Renal cortical epithelial cell (primary cell): ENCODE results near the gene PRKCA. TPM values are rescaled to one million over a fixed set of nuclear protein-coding genes. Genes with fewer than 3 reads are reported as not detected.
A peak's percentile ranks its signal among the peaks of the same experiment; 100 is the strongest.

ENCODE experiments used
- DNase-seq: peaks from one replicate; pipeline ENCODE4 v3.0.0-alpha.2; 2011; ENCODE audit warnings: low read depth
- total RNA-seq: library from RNA; depleted of rRNA; stranded (reverse); fragments of >200 nt; gene quantifications from 2 replicates; pipeline ENCODE4 v1.2.3, GENCODE V29; 2014

PRKCA gene
- total RNA-seq, 1 donor from 2014 or later = 31.9 TPM

- DNase-seq = no peak
These were observed 215.7 kb downstream of the PRKCA start for GRCh38 chr17:66518108-66518507.

DNA sequence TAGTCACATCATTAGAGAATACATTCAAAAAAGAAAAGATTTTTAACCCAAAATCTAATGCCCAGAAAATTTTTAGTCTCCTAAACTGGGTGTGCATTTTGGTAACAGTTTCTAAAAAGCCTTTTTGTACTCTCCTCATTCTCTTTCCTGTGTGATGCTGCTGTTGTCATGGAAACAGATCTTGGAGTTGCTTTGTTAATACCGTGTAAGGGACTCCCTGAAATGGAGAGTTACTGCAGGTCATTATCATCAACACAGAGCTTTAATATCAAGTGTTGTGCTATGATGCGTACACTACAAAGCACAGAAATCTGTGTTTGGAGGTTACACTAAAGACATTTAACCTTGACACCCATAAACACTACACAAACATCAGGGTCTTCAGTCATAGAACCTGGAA, 216.3 kb downstream of the PRKCA start:
- DNase-seq = no peak

DNA sequence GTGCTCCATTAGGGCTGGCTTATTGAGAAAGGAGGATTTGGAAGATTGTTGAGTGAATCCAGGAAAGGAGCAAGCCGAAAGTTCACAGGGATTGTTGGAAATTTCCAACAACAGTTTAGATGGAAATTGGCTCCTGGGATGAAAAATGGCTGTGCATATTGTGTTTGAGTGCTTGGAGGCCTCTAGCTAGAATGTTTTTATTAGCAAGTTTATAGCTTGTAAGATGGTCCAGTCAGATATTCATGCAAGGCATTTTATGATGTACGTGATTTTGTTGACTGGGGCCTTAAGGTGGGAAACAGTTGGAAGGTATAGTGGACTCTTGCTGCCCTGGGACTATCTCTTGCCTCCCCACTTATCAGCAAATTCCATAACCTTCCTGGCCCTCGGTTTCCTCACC, 216.7 kb downstream of the PRKCA start:
- no peak for DNase-seq

DNA sequence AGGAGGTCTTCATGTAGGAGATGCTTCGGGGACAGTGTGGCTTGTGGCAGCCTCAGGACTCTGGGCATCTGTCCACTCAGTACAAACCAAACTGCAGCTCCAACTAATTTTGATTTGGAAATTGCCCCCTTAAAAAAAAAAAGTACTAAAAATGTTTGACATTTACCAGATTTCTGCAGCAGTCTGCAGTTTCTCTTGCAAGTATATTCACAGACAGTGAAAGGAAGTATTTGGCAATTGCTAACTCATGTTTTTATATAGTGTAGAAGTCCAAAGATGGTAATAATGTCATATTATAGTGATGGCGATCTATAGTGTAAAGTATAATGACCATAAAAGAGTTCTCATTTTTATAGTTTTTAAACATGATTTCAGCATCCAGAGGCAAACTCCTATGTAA, 218.6 kb downstream of the PRKCA start:
- DNase-seq = no peak

DNA sequence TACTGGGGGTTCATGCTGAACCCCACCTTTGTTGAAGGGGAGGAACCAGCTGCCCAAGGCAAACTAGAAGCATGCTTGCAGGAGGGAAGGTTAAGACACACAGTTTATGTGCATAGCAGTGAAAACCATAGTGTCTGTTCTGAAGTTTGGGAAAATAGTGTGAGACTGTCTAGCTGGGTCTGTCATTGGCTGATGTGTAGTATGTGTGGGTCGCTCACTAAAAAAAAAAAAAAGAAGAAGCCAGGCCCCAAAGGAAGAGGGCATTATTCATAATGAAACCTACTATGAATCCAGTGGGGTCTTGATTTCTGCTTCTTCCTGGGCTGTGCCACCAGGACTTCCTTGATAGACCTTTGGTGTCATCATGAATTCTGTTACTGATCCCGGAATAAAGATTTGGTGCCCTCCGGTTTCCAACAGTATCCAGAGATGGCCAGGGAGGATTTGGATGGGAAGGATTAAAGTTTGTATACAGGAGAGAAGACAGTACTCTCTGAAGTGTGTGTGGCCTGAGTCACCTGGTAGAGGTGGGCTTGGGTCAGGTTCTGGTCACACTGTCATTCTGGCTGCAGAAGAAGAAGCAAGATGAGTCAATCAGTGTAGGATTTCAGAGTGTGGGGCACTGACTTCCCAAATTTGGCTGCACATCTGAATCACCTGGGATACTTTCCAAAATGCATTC, 220.3 kb downstream of the PRKCA start:
- no peak for DNase-seq

DNA sequence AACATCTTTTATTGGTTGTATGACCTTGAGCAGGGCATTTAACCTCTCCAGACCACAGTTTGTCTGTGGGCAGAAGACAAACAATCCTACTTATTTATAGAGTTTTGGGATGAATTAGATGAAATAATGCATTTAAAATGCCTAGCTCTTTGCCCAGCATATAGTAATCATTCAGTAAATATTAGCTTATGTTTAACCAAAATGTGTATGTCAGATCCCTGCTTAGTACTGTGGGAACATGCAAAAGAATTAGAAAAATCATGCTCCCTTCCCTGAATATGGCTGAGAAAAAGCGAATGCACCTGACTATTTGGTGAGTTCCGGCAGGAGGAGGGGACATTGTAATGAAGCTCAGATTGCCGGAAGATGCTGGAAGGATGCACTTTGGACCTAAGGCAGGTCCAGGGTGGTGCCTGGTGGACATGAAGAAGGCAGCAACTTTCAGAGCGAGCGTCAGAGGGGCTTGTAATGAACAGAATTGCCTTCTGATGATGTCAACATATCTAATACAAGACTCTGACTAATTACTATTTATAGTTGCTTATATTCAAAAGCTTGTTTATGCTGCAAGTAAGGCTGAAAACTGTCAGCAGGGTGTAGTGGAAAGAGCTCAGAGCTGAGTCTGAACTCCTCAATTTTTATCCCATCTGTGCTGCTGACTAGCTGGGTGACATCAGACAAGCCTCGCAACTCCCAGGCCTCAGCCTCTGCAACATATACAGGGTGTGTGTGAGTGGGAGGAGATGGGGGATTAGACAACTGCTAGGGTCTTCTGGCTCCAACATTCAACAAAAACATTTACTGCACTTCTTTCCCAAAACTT, 221.2 kb downstream of the PRKCA start:
- no peak for DNase-seq

- DNase-seq = no peak
These were observed 222.5 kb downstream of the PRKCA start for GRCh38 chr17:66524877-66525276.

- DNase-seq = no peak
These were observed 222.9 kb downstream of the PRKCA start for GRCh38 chr17:66525338-66525737.

DNA sequence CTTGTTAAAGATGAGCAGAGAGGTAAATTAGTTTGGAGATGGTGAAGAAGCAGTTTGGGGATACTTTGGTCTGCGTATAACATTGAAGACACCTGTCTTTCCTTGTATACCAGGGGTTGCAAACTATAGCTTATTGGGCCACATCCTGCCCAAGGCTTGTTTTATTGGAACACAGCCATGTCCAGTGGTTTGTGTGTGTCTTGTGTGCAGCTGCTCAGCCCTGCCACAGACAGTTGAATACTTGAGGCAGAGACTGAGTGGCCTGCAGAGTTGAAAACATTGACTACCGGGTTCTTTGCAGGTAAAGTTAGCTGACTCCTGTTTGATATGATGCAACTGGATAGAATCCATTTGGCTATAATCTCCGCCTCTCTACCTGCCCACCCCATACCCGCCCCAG, 224.4 kb downstream of the PRKCA start:
- DNase-seq = no peak

DNA sequence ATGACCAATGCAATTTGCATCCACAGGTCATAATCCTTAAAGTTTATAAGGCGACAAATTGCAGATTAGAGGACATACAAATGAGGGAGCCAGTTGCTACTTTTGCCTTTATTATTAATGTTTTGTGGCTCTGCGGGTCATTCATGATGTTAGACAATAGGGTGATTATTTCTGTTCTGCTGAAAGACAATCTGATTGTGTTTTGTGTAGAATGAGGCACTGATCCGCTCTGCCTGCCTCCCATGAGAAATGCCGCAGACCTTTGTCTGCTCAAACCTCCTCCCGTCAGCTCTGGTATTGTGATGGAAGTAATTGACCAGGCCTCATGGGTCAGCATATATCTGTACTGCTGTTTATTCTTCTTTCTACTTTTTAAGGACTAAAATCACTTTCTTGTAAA, 224.9 kb downstream of the PRKCA start:
- no peak for DNase-seq

- DNase-seq = peak; percentile 53
These were observed 229.5 kb downstream of the PRKCA start for GRCh38 chr17:66531851-66532295.

DNA sequence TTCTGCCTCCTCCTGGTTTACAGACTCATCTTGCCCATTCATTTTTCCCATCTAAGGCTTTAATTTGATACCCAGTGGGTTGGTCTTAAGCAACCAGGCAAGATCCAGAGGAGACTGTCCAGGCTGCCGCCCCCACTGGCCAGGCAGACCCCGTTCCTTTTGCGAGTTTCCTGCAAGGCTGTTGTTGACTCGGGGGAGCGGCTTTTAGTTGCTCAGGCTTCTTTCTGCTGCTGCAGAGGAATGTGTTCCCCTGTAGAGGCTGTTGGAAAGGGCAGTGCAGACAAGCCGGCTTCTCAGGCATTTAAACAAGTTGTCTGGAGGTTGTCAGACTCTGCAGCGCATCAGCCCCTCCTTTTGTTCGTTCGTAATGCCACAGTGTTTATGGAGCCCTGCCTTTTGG, 231.2 kb downstream of the PRKCA start:
- DNase-seq = no peak

DNA sequence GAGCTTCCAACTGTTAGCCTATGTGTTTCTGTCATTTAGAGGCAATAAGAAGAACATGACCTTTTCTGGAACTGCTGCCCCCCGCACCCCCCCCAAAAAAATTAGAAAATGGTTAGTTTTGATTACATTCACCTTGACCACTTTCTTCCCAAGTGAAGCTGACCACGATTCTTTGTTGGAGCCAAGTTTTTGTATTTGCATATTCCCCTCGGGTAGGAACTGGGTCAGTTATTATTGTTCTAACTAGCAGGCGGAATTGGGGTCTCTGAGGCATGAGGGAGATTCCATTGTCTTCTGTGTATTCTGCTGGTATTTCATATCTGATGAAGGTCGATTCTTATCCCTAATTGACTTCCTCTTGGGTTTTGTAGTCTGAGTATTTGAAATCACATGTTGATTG, 231.6 kb downstream of the PRKCA start:
- no peak for DNase-seq

GRCh38 chr17:66535611-66536010, 233.2 kb downstream of the PRKCA start:
- DNase-seq = no peak

DNA sequence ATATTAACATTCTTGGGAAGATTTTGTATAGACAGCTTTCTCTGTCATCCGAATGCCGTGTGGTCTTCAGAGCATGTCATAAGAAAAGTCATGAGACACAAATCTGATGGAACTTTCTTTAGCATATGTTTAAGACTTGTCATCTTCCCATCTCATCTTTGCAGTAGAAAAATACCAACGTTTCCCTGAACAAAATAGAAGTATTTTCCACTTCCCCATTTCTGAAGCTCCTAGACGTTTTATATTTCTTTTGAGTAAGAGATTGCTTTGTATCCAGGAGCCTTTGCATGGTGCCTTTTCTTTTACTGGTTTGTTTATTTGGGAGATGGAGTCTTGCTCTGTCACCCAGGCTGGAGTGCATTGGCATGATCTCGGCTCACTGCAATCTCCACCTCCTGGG, 235.1 kb downstream of the PRKCA start:
- DNase-seq = no peak

DNA sequence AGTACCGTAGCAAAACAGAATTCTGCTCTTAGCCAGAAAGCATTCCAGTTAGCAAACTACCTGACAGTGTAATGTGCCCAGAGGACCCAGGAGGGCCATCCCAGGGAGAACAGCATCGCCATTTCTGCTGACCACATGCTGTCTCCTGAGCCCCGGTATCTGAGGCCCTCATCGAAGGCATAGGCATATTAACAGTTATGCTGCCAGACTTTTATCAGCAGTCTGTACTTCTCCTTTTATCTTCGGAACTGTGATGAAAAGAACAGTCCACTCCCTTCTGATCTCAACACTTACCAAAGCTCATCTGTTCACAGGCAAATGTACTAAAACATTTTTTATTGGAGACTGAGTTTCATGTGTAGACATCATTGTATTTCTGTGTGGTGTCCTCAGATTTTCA, 236.4 kb downstream of the PRKCA start:
- DNase-seq = no peak

DNA sequence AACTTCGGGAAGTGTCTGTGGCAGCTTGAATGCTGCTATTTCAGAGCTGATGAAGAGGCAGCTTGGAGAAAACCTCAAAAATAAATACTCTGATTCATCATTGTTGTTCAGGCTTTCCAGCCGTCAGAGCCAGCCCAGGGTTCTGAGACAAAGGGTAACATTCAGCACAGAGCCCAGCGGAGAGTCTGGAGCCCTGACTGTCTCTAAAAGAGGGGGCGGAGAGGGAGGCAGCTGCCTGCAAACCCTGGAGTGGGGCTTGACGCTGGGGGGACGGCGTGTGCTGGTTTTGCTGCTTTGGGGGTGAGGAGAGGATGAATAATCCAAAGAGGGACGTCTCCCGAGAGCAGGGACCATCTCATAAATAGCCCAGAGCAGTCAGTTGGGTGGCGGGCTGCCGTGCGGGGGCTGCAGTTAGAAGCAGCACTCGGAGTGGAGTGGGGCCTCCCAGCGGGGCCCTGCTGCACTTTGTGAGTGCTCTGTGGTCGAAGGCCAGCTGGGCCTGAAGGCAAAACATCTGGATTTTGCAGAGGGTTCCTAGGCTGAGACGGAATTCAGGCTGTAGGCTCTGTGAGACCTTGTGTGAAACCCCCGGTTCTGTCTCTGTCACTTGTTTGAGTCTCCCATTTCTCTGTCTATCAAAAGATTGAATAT, 237.8 kb downstream of the PRKCA start:
- peak; percentile 70 for DNase-seq

- DNase-seq = peak; percentile 85
These were observed 239.2 kb downstream of the PRKCA start for GRCh38 chr17:66541461-66542128.

- DNase-seq = peak; percentile 76
These were observed 239.9 kb downstream of the PRKCA start for GRCh38 chr17:66542129-66542966.

DNA sequence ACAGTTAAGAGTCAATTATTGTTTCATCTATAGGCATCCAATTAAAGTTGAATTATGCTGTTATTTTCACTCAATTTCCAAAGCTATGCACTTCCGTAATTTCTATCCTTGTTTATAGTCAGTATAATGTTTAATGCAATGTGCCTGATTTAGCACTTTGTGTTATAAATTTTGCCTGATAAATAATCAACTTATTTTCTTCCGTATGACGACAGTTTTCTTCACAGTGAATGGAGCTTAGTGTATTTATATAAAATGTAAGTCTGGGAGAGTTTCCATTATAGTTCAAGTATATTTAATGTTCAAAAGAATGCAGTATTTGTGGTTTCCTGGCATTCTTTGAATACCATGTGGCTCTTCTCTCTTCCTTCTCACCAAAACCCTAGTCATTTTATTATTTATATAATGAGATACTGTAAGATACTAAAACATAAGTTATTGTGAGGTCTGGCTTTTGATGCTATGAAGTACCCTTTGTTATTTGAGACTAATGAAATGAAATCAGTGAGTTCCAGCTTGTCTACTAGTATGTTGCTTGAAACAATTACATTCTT, 240.6 kb downstream of the PRKCA start:
- DNase-seq = peak; percentile 51

DNA sequence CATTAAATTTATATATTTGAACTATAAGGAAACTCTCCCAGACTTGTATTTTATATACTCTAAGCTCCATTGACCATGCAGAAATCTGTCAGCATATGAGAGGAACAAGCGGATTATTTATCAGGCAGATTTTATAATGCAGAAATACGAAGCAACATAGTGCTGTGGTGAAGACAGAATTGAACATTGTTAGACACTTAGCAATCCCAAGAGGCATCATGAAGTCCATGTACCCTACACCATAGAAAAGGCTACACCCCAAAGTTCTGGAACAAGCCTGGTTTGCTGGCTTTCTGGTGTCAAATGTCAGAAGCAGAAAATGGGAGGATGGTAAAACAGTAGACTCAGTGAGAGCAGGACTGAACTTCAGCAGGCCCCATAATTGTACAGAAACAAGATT, 241.1 kb downstream of the PRKCA start:
- DNase-seq = no peak
